Endodermal cell (in vitro differentiated cells): ENCODE measurements around the gene CSPG4. TPM values are rescaled to one million over a fixed set of nuclear protein-coding genes. Genes with fewer than 3 reads are reported as not detected.
"Not testable (repeated sequence)": the region's sequence is repeated elsewhere in the genome, so short reads cannot be mapped to it uniquely, and the experiment has no call there.

Source experiments
- DNase-seq: peaks from one replicate; pipeline ENCODE4 v3.0.0-alpha.2; 2017
- H3K27ac ChIP-seq: 2 replicates; pipeline ENCODE4 v1.5.1; 2013; ENCODE audit warnings: mild to moderate bottlenecking, low read depth, low read length, moderate library complexity
- H3K27me3 ChIP-seq: 2 replicates; pipeline ENCODE4 v1.6.1; 2013; ENCODE audit warnings: mild to moderate bottlenecking, low read length, moderate library complexity; ENCODE audit not compliant: insufficient read depth, control insufficient read depth, poor library complexity, severe bottlenecking
- H3K36me3 ChIP-seq: 2 replicates; pipeline ENCODE4 v1.7.0; 2013; ENCODE audit warnings: mild to moderate bottlenecking, low read length, moderate library complexity; ENCODE audit not compliant: control insufficient read depth, insufficient read depth
- H3K4me1 ChIP-seq: one replicate; pipeline ENCODE4 v1.7.0; 2013; ENCODE audit warnings: low read length; ENCODE audit not compliant: control insufficient read depth, insufficient read depth
- H3K4me3 ChIP-seq: 2 replicates; pipeline ENCODE4 v1.5.1; 2013; ENCODE audit warnings: mild to moderate bottlenecking, low read length, moderate library complexity
- H3K9ac ChIP-seq: 2 replicates; pipeline ENCODE4 v1.6.1; 2013; ENCODE audit warnings: mild to moderate bottlenecking, low read length, moderate library complexity; ENCODE audit not compliant: poor library complexity, severe bottlenecking; ENCODE audit errors: extremely low read depth
- H3K9me3 ChIP-seq: 2 replicates; pipeline ENCODE4 v1.6.1; 2013; ENCODE audit warnings: mild to moderate bottlenecking, low read length, moderate library complexity; ENCODE audit not compliant: control insufficient read depth
- H3K27ac Mint-ChIP-seq: 2 replicates; pipeline ENCODE4 v1.8.0; 2020; ENCODE audit warnings: mixed read lengths
- H3K27me3 Mint-ChIP-seq: 2 replicates; pipeline ENCODE4 v1.8.0; 2021; ENCODE audit warnings: mild to moderate bottlenecking, mixed read lengths; ENCODE audit not compliant: insufficient read depth
- H3K36me3 Mint-ChIP-seq: 2 replicates; pipeline ENCODE4 v1.8.0; 2020; ENCODE audit warnings: low read depth, mixed read lengths
- H3K4me1 Mint-ChIP-seq: 2 replicates; pipeline ENCODE4 v1.8.0; 2020; ENCODE audit warnings: mixed read lengths
- H3K4me3 Mint-ChIP-seq: 2 replicates; pipeline ENCODE4 v1.8.0; 2020; ENCODE audit warnings: mild to moderate bottlenecking, moderate library complexity, mixed read lengths
- H3K9me3 Mint-ChIP-seq: 2 replicates; pipeline ENCODE4 v1.8.0; 2020; ENCODE audit warnings: mild to moderate bottlenecking, mixed read lengths
- CTCF ChIP-seq: fragments of 200-600 bp; sonication (generic); conservative IDR thresholded peaks from 2 replicates; pipeline ENCODE4 v1.5.0; 2021; ENCODE audit warnings: antibody characterized with exemption, mild to moderate bottlenecking
- WGBS, 2 experiments: methylation state at CpG; one replicate each; pipeline versions ENCODE4 v1.1.5 to v1.1.7; 2013; ENCODE audit warnings: missing lambda C conversion rate in 2 of 2, mixed read lengths in 1 of 2; ENCODE audit not compliant: insufficient coverage in 1 of 2, insufficient read length in 1 of 2; 5-methylcytosine and 5-hydroxymethylcytosine counted together
- total RNA-seq, 2 donors: library from RNA; stranded (reverse); fragmentation: NEBNext Ultra II Directional in 1 of 2; extraction: Animal tissue kit (Norgen Biotek cat#: 25700) in 1 of 2; gene quantifications; 2 replicates in 1 of 2; 3 replicates in 1 of 2; pipeline ENCODE4 v1.2.1, GENCODE V29; 2021

The CSPG4 gene
- total RNA-seq, 2 donors from 2014 or later: 1.8 to 3.3 TPM

DNA sequence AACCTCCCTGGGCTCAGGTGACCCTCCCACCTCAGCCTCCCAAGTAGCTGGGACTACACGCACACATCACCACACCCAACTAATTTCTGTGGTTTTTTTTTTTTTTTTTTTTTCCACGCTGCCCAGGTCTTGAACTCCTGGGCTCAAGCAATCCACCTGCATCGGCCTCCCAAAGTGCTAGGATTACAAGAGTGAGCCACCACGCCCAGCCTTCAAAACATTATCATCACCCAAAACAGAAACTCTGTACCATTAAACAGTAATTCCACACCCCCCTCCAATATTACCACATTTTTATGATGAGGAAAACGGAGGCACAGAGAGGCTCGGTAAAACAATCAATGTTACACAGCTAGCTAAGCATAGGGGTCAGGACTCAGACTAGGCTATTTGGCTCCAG lies 76.6 kb downstream of the CSPG4 start:
- Histone ChIP-seq H3K27ac (no peak overlapping the region), H3K4me1 (peaks cover 5% of the 10 kb centered on the region), H3K27me3 (no peaks in the 10 kb centered on the region), H3K9me3 (no peaks in the 10 kb centered on the region), H3K36me3 (no peaks in the 10 kb centered on the region), H3K4me3 (no peak overlapping the region), H3K9ac (no peak overlapping the region)
- no peak overlapping the region for H3K4me3 Mint-ChIP-seq
- no peaks in the 10 kb centered on the region for H3K27me3 Mint-ChIP-seq
- no peak overlapping the region for H3K27ac Mint-ChIP-seq
- WGBS, 2 experiments: 94 to 100% methylated on average over 3 to 6 of the region's 6 CpGs
- DNase-seq: no peak
- no peak for TF ChIP-seq CTCF
- no peaks in the 10 kb centered on the region for H3K9me3 Mint-ChIP-seq
- peaks cover 21% of the 10 kb centered on the region for H3K4me1 Mint-ChIP-seq
- no peaks in the 10 kb centered on the region for H3K36me3 Mint-ChIP-seq

GRCh38 chr15:75633922-75634321 lies 78.7 kb downstream of the CSPG4 start:
- not testable (repeated sequence) for H3K27ac Mint-ChIP-seq, H3K36me3 Mint-ChIP-seq, H3K27me3 Mint-ChIP-seq, H3K9me3 ChIP-seq, H3K4me3 ChIP-seq, H3K4me1 ChIP-seq, H3K27me3 ChIP-seq, H3K9ac ChIP-seq, H3K36me3 ChIP-seq, H3K9me3 Mint-ChIP-seq, H3K27ac ChIP-seq, H3K4me3 Mint-ChIP-seq, DNase-seq
- H3K4me1 Mint-ChIP-seq: peaks cover 18% of the 10 kb centered on the region
- 91 to 93% methylated on average over 7 of the region's 7 CpGs for WGBS, 2 experiments

- Histone ChIP-seq H3K9ac (no peak overlapping the region), H3K9me3 (no peaks in the 10 kb centered on the region), H3K36me3 (no peaks in the 10 kb centered on the region), H3K27me3 (no peaks in the 10 kb centered on the region), H3K27ac (no peak overlapping the region), H3K4me3 (no peak overlapping the region), H3K4me1 (no peaks in the 10 kb centered on the region)
- H3K36me3 Mint-ChIP-seq: no peaks in the 10 kb centered on the region
- no peaks in the 10 kb centered on the region for H3K27me3 Mint-ChIP-seq
- no peak for TF ChIP-seq CTCF
- H3K27ac Mint-ChIP-seq: no peak overlapping the region
- no peak overlapping the region for H3K4me3 Mint-ChIP-seq
- no peaks in the 10 kb centered on the region for H3K9me3 Mint-ChIP-seq
- H3K4me1 Mint-ChIP-seq: peaks cover 8% of the 10 kb centered on the region
- DNase-seq: no peak
Measured at GRCh38 chr15:75631935-75632334, 80.7 kb downstream of the CSPG4 start.
